ENCODE measurements around the gene AVEN. TPM values are rescaled to one million over a fixed set of nuclear protein-coding genes. Genes with fewer than 3 reads are reported as not detected.

The AVEN gene
- total RNA-seq, 3 donors from 2014 or later (not counting 1 experiment from before 2014, with no cell fraction given), result 9.8 to 11.8 (median 9.9) TPM

GRCh38 chr15:33860754-33861153 is 178.2 kb downstream of the AVEN start:
- WGBS (ENCODE audit: insufficient coverage), result 97% methylated on average over 3 of the region's 3 CpGs
- Mint-ChIP-seq H3K4me3 (no peak overlapping the region), H3K36me3 (peaks cover 14% of the 10 kb centered on the region), H3K9me3 (no peaks in the 10 kb centered on the region), H3K27ac (no peak overlapping the region), H3K27me3 (ENCODE audit: low read depth in 2 of 2) (no peaks in the 10 kb centered on the region), H3K4me1 (no peaks in the 10 kb centered on the region)
- H3K27me3 ChIP-seq (ENCODE audit: control insufficient read depth, insufficient read depth, low read length), result no peaks in the 10 kb centered on the region
- no peak for TF ChIP-seq CTCF (IDR thresholded peaks at IDR 0.05)
- ATAC-seq (no peak), DNase-seq (no peak)
- no peak overlapping the region for H3K4me3 ChIP-seq (ENCODE audit: low read length)
- no peaks in the 10 kb centered on the region for H3K9me3 ChIP-seq (ENCODE audit: control insufficient read depth, insufficient read depth, low read length)
- no peaks in the 10 kb centered on the region for H3K4me1 ChIP-seq (ENCODE audit: control insufficient read depth, insufficient read depth, low read length)
- intact Hi-C loops (cut with micrococcal nuclease), result no loop called here
- peaks cover 7% of the 10 kb centered on the region for H3K36me3 ChIP-seq (ENCODE audit: control insufficient read depth, insufficient read depth, low read length)
- no peak overlapping the region for H3K27ac ChIP-seq (ENCODE audit: low read length)

DNA sequence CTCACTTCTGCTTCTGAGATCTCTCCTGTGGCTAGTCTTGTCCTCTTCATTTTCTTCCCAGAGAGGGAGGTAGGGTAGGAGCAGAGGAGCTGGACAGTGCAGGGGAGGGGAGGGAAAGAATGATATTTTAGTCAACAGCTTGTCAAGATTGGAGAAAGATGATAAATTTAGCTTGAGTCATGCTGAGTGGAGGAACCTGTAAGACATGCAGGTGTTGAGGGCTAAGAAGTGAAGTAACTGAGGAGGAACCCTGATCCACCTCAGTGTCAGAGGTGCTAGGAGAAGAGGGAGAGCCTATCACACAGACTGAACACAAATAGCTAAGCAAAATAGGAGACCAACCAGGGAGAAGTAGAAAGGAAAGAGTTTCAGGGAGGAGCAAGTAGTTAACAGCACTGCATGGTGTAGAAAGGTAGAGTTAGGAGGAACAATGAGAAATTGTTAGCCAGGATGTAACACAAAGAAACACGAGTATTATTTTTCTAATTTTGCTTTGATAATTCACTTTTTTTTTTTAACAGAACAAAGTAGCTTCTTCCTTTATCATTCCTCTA is 178.9 kb downstream of the AVEN start:
- H3K4me1 ChIP-seq (ENCODE audit: control insufficient read depth, insufficient read depth, low read length), result no peaks in the 10 kb centered on the region
- intact Hi-C loops (cut with micrococcal nuclease), result no loop called here
- Mint-ChIP-seq H3K9me3 (no peaks in the 10 kb centered on the region), H3K36me3 (peaks cover 10% of the 10 kb centered on the region), H3K27ac (no peak overlapping the region), H3K4me1 (no peaks in the 10 kb centered on the region), H3K27me3 (ENCODE audit: low read depth in 2 of 2) (no peaks in the 10 kb centered on the region), H3K4me3 (no peak overlapping the region)
- DNase-seq, result no peak
- no peak overlapping the region for H3K4me3 ChIP-seq (ENCODE audit: low read length)
- H3K27ac ChIP-seq (ENCODE audit: low read length), result no peak overlapping the region
- TF ChIP-seq CTCF (IDR thresholded peaks at IDR 0.05), result no peak
- ATAC-seq, result no peak
- H3K27me3 ChIP-seq (ENCODE audit: control insufficient read depth, insufficient read depth, low read length), result no peaks in the 10 kb centered on the region
- H3K9me3 ChIP-seq (ENCODE audit: control insufficient read depth, insufficient read depth, low read length), result no peaks in the 10 kb centered on the region
- 100% methylated on average over 1 of the region's 1 CpG for WGBS (ENCODE audit: insufficient coverage)
- peaks cover 3% of the 10 kb centered on the region for H3K36me3 ChIP-seq (ENCODE audit: control insufficient read depth, insufficient read depth, low read length)

GRCh38 chr15:33858836-33859235 is 180.2 kb downstream of the AVEN start:
- Mint-ChIP-seq H3K27me3 (ENCODE audit: low read depth in 2 of 2) (no peaks in the 10 kb centered on the region), H3K4me1 (no peaks in the 10 kb centered on the region), H3K36me3 (no peaks in the 10 kb centered on the region), H3K9me3 (no peaks in the 10 kb centered on the region), H3K27ac (no peak overlapping the region), H3K4me3 (no peak overlapping the region)
- H3K27ac ChIP-seq (ENCODE audit: low read length), result no peak overlapping the region
- intact Hi-C loops (cut with micrococcal nuclease), result no loop called here
- H3K27me3 ChIP-seq (ENCODE audit: control insufficient read depth, insufficient read depth, low read length), result no peaks in the 10 kb centered on the region
- ATAC-seq (no peak), DNase-seq (no peak)
- 96% methylated on average over 6 of the region's 6 CpGs for WGBS (ENCODE audit: insufficient coverage)
- no peaks in the 10 kb centered on the region for H3K4me1 ChIP-seq (ENCODE audit: control insufficient read depth, insufficient read depth, low read length)
- H3K9me3 ChIP-seq (ENCODE audit: control insufficient read depth, insufficient read depth, low read length), result no peaks in the 10 kb centered on the region
- H3K4me3 ChIP-seq (ENCODE audit: low read length), result no peak overlapping the region
- no peak for TF ChIP-seq CTCF (IDR thresholded peaks at IDR 0.05)
- no peaks in the 10 kb centered on the region for H3K36me3 ChIP-seq (ENCODE audit: control insufficient read depth, insufficient read depth, low read length)

- no peaks in the 10 kb centered on the region for H3K27me3 ChIP-seq (ENCODE audit: control insufficient read depth, insufficient read depth, low read length)
- H3K27me3 Mint-ChIP-seq (ENCODE audit: low read depth in 2 of 2), result no peaks in the 10 kb centered on the region
- WGBS (ENCODE audit: insufficient coverage), result 98% methylated on average over 13 of the region's 13 CpGs
Measured at GRCh38 chr15:33857726-33858125, 181.3 kb downstream of the AVEN start.

More at GRCh38 chr15:33857726-33858125, 181.3 kb downstream of the AVEN start:
- no peak overlapping the region for H3K4me3 ChIP-seq (ENCODE audit: low read length)
- no peaks in the 10 kb centered on the region for H3K36me3 ChIP-seq (ENCODE audit: control insufficient read depth, insufficient read depth, low read length)
- ATAC-seq, result no peak
- no peak overlapping the region for H3K4me3 Mint-ChIP-seq
- H3K4me1 Mint-ChIP-seq, result no peaks in the 10 kb centered on the region
- no peaks in the 10 kb centered on the region for H3K9me3 ChIP-seq (ENCODE audit: control insufficient read depth, insufficient read depth, low read length)
- no peaks in the 10 kb centered on the region for H3K36me3 Mint-ChIP-seq
- no peaks in the 10 kb centered on the region for H3K4me1 ChIP-seq (ENCODE audit: control insufficient read depth, insufficient read depth, low read length)
- no peak for TF ChIP-seq CTCF (IDR thresholded peaks at IDR 0.05)
- H3K27ac Mint-ChIP-seq, result no peak overlapping the region
- H3K27ac ChIP-seq (ENCODE audit: low read length), result no peak overlapping the region
- intact Hi-C loops (cut with micrococcal nuclease), result no loop called here
- DNase-seq, result no peak
- H3K9me3 Mint-ChIP-seq, result no peaks in the 10 kb centered on the region

All from natural killer cell (primary cell).